ENCODE data around the gene CRIP2.
A peak's percentile ranks its signal among the peaks of the same experiment; 100 is the strongest.

CRIP2 gene

DNA sequence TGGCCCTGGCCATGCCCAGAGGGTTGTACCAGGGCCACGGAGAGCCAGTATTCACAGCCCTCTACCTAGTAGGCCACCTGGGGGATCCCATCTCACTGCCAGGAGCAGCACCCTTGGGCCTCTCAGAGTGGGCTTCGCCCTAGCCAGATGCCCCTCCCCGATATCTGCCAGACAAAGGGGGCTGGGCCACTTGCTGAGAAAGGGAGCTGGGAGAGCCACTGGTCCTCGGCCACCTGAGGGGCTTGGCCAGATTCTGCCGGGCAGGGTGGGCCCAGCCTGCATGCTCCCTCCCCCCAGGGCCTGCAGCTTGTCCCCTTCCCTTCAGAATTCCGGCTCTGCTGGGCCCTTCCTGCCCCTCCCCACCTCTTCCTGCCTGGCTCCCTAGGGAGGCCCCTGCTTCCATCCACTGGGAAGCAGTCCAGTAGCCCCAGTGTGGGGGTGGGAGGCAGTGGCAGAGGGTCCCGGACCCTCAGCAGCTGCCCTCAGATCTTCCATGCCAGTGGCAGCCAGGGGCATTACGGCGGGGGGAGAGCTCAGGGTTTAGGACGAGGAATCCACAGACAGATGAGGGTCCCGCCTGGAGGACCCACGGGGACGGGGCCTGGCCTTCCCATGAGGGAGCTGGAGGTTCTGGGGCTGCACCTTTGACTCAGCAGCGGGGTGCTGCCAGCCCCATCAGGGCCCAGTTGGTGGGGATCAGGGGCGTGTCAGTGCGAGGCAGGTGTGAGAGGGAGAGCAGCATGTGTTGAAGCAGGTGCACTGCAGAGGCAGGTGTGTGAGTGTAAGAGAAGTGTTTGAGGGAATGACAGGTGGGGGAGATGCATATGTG is 2.4 kb downstream of the CRIP2 start:
- no peak for DNase-seq (ENCODE audit: low read depth)

DNA sequence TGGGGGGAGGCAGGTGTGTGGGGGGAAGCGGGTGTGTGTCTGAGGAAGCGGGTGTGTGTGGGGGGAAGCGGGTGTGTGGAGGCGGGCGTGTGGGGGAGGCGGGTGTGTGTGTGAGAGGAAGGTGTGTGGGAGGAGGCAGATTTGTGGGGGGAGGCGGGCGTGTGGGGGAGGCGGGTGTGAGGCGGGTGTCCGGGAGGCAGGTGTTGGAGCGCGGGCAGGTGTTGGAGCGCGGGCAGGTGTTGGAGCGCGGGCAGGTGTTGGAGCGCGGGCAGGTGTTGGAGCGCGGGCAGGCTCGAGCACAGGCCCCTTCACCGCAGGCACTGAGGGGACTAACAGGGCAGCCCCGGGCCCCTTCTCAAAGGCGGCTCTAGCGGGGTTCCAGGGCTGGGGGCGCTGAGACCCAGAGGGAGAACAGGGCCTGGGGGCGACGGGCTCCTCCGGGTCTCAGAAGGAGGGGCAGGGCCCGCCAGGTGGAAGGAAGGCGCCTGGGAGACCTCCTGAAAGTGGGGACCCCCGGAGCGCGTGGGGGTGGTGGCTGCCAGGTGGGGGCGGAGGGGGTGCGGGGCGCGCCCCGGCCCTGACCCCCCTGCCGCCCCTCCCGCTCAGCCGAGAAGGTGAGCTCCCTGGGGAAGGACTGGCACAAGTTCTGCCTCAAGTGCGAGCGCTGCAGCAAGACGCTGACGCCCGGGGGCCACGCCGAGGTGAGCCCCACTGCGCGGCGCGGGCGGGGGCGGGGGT is 3.2 kb downstream of the CRIP2 start:
- DNase-seq (ENCODE audit: low read depth) = no peak

DNA sequence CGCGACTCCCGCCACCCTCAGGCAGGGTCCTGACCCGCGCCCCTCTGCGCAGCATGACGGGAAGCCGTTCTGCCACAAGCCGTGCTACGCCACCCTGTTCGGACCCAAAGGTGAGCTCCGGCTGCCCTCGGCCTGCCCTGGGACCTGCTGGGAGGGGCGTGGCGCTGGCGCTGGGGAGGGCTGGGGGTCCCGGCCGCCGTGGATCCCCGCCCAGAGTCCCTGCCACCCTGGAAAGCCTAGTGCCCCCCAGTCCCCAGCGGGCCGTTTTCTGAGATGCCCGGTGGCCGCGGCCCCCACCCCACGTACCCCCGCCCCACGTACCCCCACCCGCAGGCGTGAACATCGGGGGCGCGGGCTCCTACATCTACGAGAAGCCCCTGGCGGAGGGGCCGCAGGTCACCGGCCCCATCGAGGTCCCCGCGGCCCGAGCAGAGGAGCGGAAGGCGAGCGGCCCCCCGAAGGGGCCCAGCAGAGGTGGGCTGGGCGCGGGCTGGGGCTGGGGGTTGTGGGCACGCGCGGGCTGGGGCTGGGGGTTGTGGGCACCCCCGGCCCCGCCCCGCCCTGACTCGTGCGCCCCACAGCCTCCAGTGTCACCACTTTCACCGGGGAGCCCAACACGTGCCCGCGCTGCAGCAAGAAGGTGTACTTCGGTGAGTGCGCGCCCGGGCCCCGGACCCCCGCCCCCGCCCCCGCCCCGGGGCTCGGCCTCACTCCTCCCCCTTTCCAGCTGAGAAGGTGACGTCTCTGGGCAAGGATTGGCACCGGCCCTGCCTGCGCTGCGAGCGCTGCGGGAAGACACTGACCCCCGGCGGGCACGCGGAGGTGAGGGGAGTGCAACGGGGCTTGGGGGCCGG is 4.0 kb downstream of the CRIP2 start:
- DNase-seq (ENCODE audit: low read depth) = no peak

DNA sequence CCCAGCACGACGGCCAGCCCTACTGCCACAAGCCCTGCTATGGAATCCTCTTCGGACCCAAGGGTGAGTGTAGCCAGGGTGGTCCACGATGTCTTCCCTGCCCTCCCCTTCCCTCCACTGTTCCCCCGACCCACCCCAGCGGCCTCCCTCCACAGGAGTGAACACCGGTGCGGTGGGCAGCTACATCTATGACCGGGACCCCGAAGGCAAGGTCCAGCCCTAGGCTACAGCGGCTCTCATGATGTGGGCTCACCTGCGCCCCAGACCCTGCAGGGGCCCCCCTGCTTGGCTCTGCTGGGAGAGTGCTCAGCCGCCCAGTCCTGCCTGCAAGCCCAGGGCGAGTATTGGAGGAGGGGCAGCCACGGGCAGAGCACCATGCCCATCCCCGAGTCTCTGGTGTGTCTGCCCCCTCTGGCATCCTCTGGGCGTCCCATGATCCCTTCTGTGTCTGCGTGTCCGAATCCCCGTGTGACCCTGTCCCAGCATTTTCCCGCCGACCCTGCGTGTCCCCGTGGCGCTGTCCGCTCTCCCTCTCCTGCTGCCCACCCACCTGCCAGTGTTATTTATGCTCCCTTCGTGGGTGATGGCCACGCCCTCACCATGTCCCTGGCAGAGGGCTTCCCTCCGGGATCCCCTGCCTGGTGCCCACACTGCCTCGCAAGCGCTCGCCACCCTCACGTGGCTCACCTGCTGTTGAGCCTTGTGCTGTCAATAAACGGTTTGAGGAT is 5.0 kb downstream of the CRIP2 start:
- no peak for DNase-seq (ENCODE audit: low read depth)

DNA sequence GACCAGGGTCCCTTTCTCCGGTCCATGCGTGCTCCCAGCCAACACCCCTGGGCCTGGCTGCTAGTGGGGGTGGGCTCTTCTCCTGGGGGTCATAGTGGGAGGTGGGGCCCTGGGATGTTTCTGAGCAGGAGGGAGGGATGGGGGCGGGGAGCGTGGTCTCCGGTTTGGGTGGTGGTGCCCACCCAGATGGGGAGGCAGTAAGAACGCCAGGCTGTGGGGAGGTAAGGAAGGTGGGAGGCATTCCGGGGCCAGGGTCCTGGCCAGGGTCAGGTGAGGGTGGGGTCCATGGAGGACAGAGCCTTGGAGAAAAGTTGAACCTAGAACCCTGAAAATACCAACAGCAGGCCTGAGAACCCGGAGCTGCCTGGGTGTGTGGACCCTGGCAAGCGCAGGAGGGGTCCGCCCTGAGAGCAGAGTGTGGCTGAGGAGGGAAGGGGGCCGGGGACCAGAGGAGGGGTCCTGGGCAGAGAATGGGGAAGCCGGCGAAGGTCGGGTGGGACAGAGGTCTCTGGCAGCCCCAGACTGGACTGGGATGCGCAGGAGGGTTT is 5.7 kb downstream of the CRIP2 start:
- DNase-seq (ENCODE audit: low read depth) = no peak

DNA sequence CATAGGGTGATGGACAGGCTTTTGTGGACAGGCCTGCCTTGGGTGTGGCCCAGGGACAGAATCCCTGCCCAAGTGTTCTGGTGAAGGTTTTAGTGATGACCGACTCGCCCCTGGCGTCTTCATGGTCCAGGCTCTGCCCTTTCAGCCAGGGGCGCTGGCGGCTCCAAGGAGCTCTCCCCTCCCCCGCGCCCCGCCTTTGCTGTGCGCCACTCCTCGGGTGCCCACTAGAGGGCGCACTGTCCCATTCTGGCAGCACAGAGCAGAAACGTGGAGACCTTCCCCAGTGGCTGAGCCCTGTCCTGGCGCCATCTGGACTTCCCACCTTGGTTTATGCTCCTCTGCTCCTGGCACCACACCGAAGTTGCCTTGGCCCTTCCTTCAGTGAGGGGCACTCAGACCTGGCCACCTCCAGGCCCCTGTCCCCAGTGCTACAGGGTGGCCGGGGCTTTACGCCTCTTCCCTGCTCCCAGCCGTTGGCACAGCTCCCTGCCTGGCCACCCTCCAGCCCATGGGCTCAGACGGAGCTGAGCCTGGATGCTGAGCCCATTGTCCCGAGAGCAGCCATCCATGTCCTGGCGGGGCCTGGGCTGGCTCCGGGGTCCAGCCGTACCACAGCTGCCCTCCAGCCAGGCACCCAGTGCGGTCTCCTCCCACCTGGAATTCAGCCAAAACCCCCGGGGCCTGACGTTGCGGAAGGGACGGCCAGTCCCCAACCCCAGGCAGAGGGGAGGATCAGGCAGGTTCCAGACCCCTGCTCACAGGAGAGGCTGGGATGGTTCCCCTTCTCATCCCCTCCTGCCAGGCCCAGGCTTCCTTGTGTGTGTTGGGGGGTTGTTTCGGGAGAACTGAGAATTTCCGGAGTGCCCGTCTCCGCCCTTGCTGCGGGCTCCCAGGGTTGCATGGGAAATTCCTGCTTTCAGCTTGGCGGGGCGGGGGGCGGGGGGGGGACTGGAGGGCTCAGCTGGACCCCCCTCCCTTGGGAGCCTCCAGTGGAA is 6.5 kb downstream of the CRIP2 start:
- DNase-seq (ENCODE audit: low read depth) = peak; percentile 87

DNA sequence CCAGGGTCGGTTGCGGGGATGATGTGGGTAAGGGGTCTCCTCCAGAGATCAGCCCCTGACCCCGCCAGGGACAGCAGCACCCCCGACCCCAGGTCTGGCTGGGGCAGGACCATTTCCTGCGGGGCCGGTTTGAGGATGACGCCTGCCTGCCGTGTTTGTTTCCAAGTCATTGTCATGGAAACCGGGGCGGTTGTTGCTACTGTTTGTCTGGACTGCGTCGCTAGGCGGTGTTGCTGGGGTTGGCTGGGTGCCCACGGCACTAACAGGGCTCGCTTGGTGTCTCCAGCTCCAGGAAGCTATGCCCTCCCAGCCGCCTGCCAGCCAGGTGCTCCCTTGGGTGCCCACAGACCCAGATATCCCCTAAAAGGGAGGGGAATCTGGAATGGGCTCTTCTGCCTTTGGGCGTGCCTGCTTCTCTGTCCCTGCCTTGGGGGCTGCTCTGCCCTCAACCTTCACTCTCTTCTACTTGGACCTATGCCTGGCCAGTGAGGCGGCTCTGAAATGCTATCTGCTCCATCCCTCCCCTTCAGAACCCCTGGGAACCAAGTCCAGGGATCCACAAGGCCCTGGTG is 7.4 kb downstream of the CRIP2 start:
- DNase-seq (ENCODE audit: low read depth) = peak; percentile 90

DNA sequence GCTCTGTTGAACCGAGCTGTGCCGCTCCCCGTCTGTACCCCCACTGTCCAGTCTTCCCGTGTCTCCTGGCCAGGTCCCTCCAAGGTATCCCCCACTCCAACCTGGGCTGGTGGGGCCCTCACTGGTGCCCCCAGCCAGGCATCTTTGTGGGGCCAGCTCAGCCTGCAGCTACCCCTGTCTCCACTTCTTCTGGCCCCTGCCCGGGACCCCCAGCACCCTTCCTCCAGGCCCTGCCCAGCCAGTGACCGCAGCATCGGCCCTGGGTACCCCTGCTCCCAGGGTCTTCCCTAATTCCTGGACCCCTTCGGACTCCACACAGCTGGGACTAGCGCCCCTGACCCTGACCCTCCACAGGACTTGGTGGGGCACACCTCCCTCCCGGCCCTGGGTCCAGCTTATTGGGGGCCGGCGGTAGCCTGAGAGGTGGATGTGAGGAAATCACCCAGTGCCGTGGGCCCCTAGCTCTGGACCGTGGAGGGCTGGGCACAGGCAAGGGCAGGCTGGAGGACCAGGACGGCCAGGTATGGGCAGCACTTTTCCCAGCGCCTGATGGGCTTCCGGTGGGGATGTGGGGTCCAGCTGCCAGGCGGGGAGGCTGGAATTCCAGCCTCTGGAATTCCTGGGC is 8.0 kb downstream of the CRIP2 start:
- no peak for DNase-seq (ENCODE audit: low read depth)

DNA sequence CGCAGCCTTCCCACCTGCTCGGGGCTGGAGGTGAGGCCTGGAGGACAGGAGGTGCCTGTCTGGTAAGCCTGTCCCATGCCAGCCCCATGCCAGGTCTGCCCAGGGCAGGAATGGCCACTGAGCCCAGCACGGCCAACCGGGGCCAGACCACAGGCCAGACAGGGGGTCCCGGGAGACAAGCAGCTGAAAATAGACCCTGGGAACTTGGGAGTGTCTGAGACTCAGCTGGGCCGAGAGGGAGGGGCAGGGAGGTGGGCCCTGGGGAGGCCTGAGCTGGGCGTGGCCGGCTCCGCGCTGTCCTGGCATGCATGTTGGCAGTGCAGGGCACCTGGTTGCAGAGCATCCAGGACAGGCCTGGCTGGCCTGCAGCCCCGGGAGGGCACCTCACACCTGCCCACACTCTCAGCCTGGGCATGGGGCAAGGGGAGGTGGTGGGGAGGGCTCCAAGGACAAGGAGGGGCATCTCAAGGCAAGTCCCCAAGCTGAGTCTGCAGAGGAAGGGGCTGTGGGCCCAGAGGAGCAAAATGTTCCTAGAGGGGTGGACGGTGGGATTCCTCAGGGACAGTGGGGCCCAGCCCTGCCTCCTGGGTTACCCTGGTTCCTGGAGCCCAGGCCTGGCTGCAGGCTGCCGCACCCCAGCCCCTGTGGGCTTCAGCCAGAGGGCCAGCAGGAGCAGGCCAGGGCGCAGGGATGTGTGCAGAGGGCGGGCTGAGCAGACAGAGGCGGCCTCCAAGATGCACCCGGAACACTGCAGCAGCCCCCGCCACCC is 8.9 kb downstream of the CRIP2 start:
- DNase-seq (ENCODE audit: low read depth) = no peak

DNA sequence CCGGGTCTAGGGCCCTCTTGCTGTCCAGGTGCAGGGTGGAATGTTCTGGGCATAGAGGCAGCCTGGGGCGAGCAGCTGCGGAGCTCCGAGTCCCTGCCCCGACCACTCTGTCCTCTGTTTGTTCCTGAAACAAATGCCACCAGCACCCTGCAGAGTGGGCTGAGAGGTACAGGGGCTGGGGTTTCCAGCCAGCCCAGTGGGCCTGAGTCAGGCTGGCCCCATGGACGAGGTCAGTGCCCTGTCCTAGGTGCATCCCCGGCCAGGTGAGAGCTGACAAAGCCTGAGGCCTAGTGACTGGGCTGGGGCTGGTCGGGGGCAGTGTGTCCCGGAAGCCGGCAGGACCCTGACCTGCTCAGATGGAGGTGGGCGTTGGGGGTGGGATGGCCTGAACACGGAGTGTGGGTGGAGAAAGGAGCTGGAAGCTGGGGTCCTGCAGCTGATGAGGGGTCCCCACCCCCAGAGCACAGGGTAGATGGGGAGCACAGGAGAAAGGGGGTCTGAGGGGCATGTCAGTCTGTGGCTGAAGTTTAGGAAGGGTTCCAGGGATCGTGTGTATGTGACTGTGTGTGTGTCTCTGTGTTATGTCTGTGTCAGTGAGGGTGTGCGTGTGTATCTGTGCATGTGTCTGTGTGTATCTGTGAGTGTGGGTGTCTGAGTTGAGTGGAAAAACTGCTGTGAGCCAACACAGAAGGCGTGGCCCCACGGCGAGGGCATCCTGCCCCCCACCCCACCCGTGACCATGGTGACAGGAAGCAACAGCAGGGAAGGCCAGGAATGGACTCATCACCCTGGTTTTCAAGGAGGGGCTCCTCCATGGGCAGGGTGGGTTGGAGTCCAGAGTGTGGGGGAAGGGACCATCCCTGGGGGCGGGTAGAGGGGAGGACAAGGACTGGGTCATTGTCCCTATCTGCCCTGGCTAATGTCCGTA is 9.7 kb downstream of the CRIP2 start:
- DNase-seq (ENCODE audit: low read depth) = no peak

DNA sequence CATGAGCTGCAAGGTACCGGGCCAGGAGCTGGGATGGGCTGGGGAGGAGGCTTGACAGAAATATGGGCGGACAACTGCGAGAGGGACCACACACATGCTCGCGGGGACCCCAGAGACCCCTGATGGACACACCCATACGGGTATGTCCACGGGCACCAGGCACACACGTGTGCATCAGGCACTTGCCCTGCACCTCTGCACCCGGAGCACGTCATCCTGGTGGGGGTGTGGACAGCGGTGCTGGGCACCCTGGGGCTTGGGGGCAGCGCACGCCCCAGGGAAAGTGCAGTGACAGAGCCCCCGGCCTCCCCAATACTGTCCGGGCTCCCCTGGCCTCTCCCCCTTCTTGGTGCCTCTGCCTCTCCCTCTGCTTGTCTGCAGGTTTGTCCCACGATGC is 10.4 kb downstream of the CRIP2 start:
- DNase-seq (ENCODE audit: low read depth) = no peak

DNA sequence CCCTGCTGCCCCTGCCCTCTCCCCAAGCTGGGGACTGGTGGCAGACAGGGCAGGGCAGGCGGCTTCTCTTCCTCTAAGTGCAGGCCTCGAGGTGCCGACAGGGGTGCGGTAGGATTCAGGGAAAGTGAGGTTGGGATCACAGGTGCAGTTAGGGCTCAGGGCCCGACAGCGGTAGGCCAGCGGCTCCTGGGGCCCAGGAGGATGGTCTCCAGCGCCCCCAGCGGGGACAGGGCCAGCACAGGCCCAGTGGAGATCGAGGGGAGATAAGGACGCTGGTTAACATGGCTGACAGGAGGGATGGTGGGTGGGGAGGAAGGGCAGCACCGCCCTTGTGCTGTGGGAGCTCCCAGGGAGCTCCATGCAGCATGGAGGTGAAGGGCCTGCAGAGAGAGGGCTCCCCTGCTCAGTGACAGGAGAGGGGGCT is 11.1 kb downstream of the CRIP2 start:
- DNase-seq (ENCODE audit: low read depth) = no peak

DNA sequence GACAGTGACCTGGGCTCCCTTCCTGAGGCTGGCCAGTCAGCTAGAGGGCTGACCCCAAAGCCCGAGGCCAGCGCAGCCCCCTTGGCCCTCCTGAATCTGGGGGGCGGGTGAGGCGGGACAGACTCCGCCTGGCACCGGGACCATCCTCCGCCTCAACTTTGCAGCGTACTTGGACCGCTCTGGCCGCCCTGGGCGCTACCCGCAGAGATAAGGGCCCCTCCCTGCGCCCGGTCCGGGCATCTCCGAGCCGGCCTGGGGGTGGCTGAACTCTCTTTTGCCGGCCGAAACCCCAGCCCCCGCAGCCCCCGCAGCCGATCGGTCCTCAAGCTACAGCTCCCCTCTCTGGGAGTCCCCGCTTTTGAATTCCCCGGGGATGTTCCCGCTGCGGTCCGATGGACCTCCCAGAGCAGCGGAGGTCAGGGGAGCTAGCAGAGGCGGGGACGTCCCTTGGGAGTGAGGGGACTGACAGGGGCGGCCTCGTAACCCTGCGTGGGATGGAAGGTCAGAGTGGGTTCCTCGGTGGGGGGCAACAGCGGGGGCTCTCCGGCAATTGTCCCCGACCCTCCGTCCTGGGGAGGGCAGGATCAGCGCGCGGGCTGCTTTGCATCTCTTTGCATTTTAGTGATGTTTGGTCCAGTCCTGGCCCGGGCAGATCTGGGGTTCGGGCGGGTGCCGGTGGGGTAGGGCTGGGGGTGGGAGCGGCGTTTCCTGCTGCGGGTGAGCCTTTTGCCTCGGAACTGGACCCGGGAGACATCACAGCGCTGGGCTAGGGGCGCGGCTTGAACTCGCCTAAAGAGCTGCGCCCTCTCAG is 11.7 kb downstream of the CRIP2 start, which contains the start of gene CRIP1:
Gene CRIP1, plus strand, starts transcription at position 724 of the 811 bp plus-strand sequence. CDS start 374 bp downstream, outside the sequence.
- DNase-seq (ENCODE audit: low read depth) = no peak

DNA sequence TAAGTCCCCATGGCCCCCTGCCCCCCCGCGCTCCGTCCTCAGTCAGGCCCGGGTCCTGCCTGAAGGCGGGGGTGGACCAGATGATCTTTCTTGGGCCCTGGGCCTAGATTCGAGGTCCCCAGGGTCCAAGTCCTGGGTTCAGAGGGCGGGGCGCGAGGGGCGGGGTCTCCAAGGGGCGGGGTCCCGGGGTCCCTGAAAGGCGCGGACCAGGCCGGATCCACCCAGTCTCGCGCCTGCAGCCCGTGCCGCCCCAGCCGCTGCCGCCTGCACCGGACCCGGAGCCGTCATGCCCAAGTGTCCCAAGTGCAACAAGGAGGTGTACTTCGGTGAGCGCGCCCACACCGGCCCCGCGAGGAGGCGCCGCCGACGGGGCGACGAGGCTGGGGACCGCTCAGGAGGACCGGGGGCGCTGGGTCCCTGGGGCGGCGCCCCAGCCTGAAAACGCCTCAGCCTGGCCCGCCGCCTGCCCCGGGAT is 12.4 kb downstream of the CRIP2 start:
- DNase-seq (ENCODE audit: low read depth) = no peak

DNA sequence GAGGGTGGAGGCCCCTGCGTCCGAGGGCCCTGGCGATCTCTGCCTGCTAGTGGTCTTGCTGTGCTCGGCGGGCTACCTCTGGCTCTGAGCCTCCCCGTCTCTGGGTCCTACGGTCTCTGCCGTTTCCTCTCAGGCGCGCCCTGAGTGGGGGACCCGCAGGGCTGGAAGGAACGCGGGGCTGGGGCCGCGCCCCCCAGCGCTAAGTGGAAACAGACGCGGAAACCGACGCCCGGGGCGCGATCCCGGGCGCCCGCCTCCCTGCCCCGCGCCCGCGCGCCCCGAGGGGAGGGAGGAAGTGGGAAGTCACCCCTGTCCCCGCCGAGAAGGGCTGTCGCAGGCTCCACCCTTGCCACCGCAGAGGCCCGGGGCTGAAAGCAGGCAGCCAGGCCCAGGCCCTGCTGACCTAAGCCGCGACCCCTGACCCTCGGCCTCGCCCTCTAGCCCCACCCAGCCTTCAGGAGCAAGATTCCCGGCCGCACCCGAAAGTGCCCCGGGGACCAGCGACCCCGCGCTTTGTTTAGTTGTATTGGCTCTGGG is 12.9 kb downstream of the CRIP2 start:
- DNase-seq (ENCODE audit: low read depth) = no peak
